ENCODE data around the gene PNMA8B. TPM values are rescaled to one million over a fixed set of nuclear protein-coding genes. Genes with fewer than 3 reads are reported as not detected.
A peak's percentile ranks its signal among the peaks of the same experiment; 100 is the strongest.
"Not testable (repeated sequence)": the region's sequence is repeated elsewhere in the genome, so short reads cannot be mapped to it uniquely, and the experiment has no call there.

PNMA8B gene
- 1 to 10 TPM; 2.8 to 5.7 (median 4.0) TPM for polyA plus RNA-seq (ENCODE audit: insufficient read depth in 1 of 5, insufficient read length in 5 of 5, low replicate concordance in 1 of 5)
- long read RNA-seq, donor 1, full-length matches to known transcripts, result 21 of 21 reads
- long read RNA-seq, donor 1, partial matches to known transcripts, result 0 of 21 reads
- long read RNA-seq, donor 1, other reads (novel, unspliced or antisense), result 0 of 21 reads
- long read RNA-seq, donor 2, full-length matches to known transcripts, result 4 of 4 reads
- long read RNA-seq, donor 2, partial matches to known transcripts, result 0 of 4 reads
- long read RNA-seq, donor 2, other reads (novel, unspliced or antisense), result 0 of 4 reads
- long read RNA-seq, donor 3, full-length matches to known transcripts, result 8 of 8 reads
- long read RNA-seq, donor 3, partial matches to known transcripts, result 0 of 8 reads
- long read RNA-seq, donor 3, other reads (novel, unspliced or antisense), result 0 of 8 reads
- long read RNA-seq, donor 4, full-length matches to known transcripts, result 11 of 11 reads
- long read RNA-seq, donor 4, partial matches to known transcripts, result 0 of 11 reads
- long read RNA-seq, donor 4, other reads (novel, unspliced or antisense), result 0 of 11 reads
- long read RNA-seq, donor 5, full-length matches to known transcripts, result 6 of 6 reads
- long read RNA-seq, donor 5, partial matches to known transcripts, result 0 of 6 reads
- long read RNA-seq, donor 5, other reads (novel, unspliced or antisense), result 0 of 6 reads
- long read RNA-seq, donor 6, full-length matches to known transcripts, result 14 of 14 reads
- long read RNA-seq, donor 6, partial matches to known transcripts, result 0 of 14 reads
- long read RNA-seq, donor 6, other reads (novel, unspliced or antisense), result 0 of 14 reads
- long read RNA-seq, donor 7, full-length matches to known transcripts, result 11 of 11 reads
- long read RNA-seq, donor 7, partial matches to known transcripts, result 0 of 11 reads
- long read RNA-seq, donor 7, other reads (novel, unspliced or antisense), result 0 of 11 reads
- long read RNA-seq, donor 8, full-length matches to known transcripts, result 7 of 7 reads
- long read RNA-seq, donor 8, partial matches to known transcripts, result 0 of 7 reads
- long read RNA-seq, donor 8, other reads (novel, unspliced or antisense), result 0 of 7 reads

GRCh38 chr19:46495786-46496099 is at the start of gene PNMA8B:
Gene PNMA8B (minus strand): TSS chr19:46495867. CDS start chr19:46495465, 402 bp downstream.
- peak; percentile 87 for DNase-seq

- no peak for DNase-seq
Observed at GRCh38 chr19:46544651-46545050, 49.0 kb upstream of the PNMA8B start.

- peak; percentile 66 to 83 for DNase-seq
Observed at GRCh38 chr19:46542428-46543230, 47.0 kb upstream of the PNMA8B start.

GRCh38 chr19:46537136-46538097 is 41.8 kb upstream of the PNMA8B start:
- no peak for DNase-seq

- no peak for DNase-seq
Observed at GRCh38 chr19:46536391-46536790, 40.7 kb upstream of the PNMA8B start.

- no peak for DNase-seq
Observed at GRCh38 chr19:46533621-46534081, 38.0 kb upstream of the PNMA8B start.

GRCh38 chr19:46533078-46533620 is 37.5 kb upstream of the PNMA8B start:
- DNase-seq, result no peak

GRCh38 chr19:46530636-46531035 is 35.0 kb upstream of the PNMA8B start:
- no peak for DNase-seq

- DNase-seq, result peak; percentile 54 to 65
Observed at GRCh38 chr19:46529622-46530451, 34.2 kb upstream of the PNMA8B start.

GRCh38 chr19:46528601-46529590 is 33.2 kb upstream of the PNMA8B start:
- no peak for DNase-seq

GRCh38 chr19:46526801-46527200 is 31.1 kb upstream of the PNMA8B start:
- DNase-seq, result not testable (repeated sequence)

- no peak for DNase-seq
Observed at GRCh38 chr19:46524308-46524707, 28.6 kb upstream of the PNMA8B start.

GRCh38 chr19:46522988-46523387 is 27.3 kb upstream of the PNMA8B start:
- DNase-seq, result not testable (repeated sequence)

- DNase-seq, result no peak
Observed at GRCh38 chr19:46521241-46521868, 25.7 kb upstream of the PNMA8B start.

- DNase-seq, result no peak
Observed at GRCh38 chr19:46520616-46521015, 24.9 kb upstream of the PNMA8B start.

- DNase-seq, result no peak
Observed at GRCh38 chr19:46517471-46517870, 21.8 kb upstream of the PNMA8B start.

GRCh38 chr19:46515879-46516350 is 20.2 kb upstream of the PNMA8B start:
- DNase-seq, result no peak
